ENCODE data around the gene RSRC1. TPM values are rescaled to one million over a fixed set of nuclear protein-coding genes. Genes with fewer than 3 reads are reported as not detected.

RSRC1 gene
- total RNA-seq, 1 donor from 2014 or later = 38.5 TPM

- TF ChIP-seq CTCF (IDR thresholded peaks at IDR 0.05) (no peak), POLR2A (IDR thresholded peaks at IDR 0.05) (no peak), POLR2AphosphoS5 (IDR thresholded peaks at IDR 0.05; ENCODE audit: insufficient read depth in 1 of 2, low read depth in 1 of 2) (no peak)
- Histone ChIP-seq H3K4me1 (peaks cover 39% of the 10 kb centered on the region), H3K27ac (no peak overlapping the region), H3K27me3 (peaks cover 37% of the 10 kb centered on the region), H3K9me3 (no peaks in the 10 kb centered on the region), H3K4me3 (no peak overlapping the region), H3K36me3 (no peaks in the 10 kb centered on the region)
- intact Hi-C loops (cut with DNase I) = no loop called here
- no peak for DNase-seq (ENCODE audit: extremely low spot score in 2 of 2)
Observed at GRCh38 chr3:158101335-158102241, 8.3 kb upstream of the RSRC1 start.

DNA sequence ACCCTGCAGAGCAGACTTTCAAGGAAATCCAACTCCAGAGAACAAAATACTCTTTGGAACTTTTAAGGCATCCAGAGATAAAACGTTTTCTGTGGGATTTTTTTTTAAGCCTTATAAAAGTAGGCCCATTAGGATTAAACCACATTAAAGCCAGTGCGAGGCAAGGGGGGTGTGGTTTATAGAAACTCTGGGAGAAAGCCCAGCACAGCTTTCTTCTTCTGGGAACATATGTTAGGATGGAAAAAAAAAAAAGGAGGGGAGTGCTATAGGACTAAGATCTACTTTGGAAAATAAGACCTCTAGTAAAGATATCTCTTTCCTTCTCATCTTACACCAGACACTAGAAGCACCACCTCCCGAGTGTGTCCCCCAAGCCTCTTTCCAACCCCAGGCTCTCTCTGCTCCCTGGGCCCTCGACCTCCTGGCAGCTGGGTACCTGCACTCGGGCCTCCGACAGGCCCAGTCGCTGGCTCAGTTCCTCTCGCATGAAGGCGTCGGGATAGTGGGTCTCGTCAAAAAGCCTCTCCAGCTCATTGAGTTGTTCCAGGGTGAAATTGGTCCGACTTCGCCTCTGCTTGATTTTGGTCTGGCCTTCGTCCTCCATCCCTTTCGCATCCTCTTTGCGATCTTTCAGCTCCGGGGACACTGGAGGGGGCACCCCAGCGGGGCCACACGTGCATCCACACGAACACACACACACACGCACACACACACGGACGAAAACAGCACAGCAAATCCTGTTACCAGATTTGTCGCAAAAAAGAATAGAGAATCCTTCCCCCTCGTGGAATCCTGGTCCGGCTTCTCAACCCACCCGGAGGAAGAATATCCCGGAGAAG lies 7.4 kb upstream of the RSRC1 start:
- TF ChIP-seq POLR2AphosphoS5 (IDR thresholded peaks at IDR 0.05; ENCODE audit: insufficient read depth in 1 of 2, low read depth in 1 of 2) = no peak
- no peak for TF ChIP-seq POLR2A (IDR thresholded peaks at IDR 0.05)
- no peak for TF ChIP-seq CTCF (IDR thresholded peaks at IDR 0.05)
- H3K36me3 ChIP-seq = no peaks in the 10 kb centered on the region
- H3K4me1 ChIP-seq = peaks cover 47% of the 10 kb centered on the region
- no peak overlapping the region for H3K4me3 ChIP-seq
- H3K9me3 ChIP-seq = no peaks in the 10 kb centered on the region
- intact Hi-C loops (cut with DNase I) = no loop called here
- H3K27me3 ChIP-seq = peaks cover 42% of the 10 kb centered on the region
- H3K27ac ChIP-seq = no peak overlapping the region
- no peak for DNase-seq (ENCODE audit: extremely low spot score in 2 of 2)

DNA sequence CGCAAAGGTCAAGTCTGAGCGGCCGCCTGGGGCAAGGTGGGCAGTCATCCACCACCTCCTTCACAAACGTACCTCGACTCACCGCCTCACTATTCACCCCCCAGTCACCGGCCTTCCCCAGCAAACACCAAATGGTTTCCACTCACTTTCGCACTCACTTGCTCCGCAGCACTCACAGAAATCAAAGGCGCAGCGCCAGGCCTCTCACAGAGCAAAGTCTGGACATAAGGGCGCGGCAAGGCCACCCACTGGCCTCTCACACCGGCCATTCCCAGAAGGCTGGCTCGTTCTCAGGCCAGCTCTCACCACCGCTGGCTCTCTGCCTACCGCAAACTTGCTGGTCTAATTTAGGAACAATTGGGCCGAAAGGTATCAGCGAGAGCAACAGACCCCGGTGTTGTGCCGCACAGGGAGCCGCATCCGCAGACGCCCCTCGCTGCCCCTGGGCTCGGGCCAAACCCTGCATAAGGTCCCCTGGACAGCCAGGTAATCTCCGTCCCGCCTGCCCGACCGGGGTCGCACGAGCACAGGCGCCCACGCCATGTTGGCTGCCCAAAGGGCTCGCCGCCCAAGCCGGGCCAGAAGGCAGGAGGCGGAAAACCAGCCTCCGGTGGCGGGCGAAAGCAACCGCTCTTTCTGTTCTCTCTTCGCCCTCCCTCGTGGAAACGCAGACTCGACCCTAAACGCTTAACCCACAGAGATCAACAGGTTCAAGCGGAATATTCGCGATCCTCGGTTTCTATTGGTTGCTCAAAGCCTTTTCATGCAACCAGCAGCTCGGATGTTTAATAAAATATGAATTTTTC lies 6.6 kb upstream of the RSRC1 start:
- no peak overlapping the region for H3K27ac ChIP-seq
- H3K4me1 ChIP-seq = peaks cover 39% of the 10 kb centered on the region
- H3K36me3 ChIP-seq = no peaks in the 10 kb centered on the region
- DNase-seq (ENCODE audit: extremely low spot score in 2 of 2) = no peak
- intact Hi-C loops (cut with DNase I) = no loop called here
- TF ChIP-seq POLR2A (IDR thresholded peaks at IDR 0.05) (no peak), POLR2AphosphoS5 (IDR thresholded peaks at IDR 0.05; ENCODE audit: insufficient read depth in 1 of 2, low read depth in 1 of 2) (no peak), CTCF (IDR thresholded peaks at IDR 0.05) (no peak)
- H3K27me3 ChIP-seq = peaks cover 34% of the 10 kb centered on the region
- H3K9me3 ChIP-seq = no peaks in the 10 kb centered on the region
- H3K4me3 ChIP-seq = peak overlapping the region; percentile 18

- H3K9me3 ChIP-seq = no peaks in the 10 kb centered on the region
- H3K27me3 ChIP-seq = peaks cover 31% of the 10 kb centered on the region
- no peaks in the 10 kb centered on the region for H3K36me3 ChIP-seq
- no peak overlapping the region for H3K27ac ChIP-seq
- intact Hi-C loops (cut with DNase I) = no loop called here
- H3K4me1 ChIP-seq = peaks cover 40% of the 10 kb centered on the region
- no peak for DNase-seq (ENCODE audit: extremely low spot score in 2 of 2)
- H3K4me3 ChIP-seq = peak overlapping the region in 1 of 2 donors; percentile 18
- no peak for TF ChIP-seq POLR2A (IDR thresholded peaks at IDR 0.05)
- no peak for TF ChIP-seq CTCF (IDR thresholded peaks at IDR 0.05)
- no peak for TF ChIP-seq POLR2AphosphoS5 (IDR thresholded peaks at IDR 0.05; ENCODE audit: insufficient read depth in 1 of 2, low read depth in 1 of 2)
Observed at GRCh38 chr3:158103887-158104327, 6.0 kb upstream of the RSRC1 start.
